ENCODE measurements around the gene TGM1. TPM values are rescaled to one million over a fixed set of nuclear protein-coding genes. Genes with fewer than 3 reads are reported as not detected.

The TGM1 gene
- total RNA-seq, 2 donors from 2014 or later, result 11.9 to 36.9 TPM

GRCh38 chr14:24240110-24240918, 22.7 kb downstream of the TGM1 start:
- Histone ChIP-seq H3K27ac (peak overlapping the region in 1 of 2 donors; percentile 99), H3K27me3 (no peaks in the 10 kb centered on the region), H3K4me1 (peaks cover 0 to 40% of the 10 kb centered on the region in 2 donors), H3K9me3 (no peaks in the 10 kb centered on the region), H3K4me3 (no peak overlapping the region), H3K36me3 (peaks cover 58% of the 10 kb centered on the region)
- DNase-seq (ENCODE audit: low spot score), result no peak
- TF ChIP-seq, protein P1, sequence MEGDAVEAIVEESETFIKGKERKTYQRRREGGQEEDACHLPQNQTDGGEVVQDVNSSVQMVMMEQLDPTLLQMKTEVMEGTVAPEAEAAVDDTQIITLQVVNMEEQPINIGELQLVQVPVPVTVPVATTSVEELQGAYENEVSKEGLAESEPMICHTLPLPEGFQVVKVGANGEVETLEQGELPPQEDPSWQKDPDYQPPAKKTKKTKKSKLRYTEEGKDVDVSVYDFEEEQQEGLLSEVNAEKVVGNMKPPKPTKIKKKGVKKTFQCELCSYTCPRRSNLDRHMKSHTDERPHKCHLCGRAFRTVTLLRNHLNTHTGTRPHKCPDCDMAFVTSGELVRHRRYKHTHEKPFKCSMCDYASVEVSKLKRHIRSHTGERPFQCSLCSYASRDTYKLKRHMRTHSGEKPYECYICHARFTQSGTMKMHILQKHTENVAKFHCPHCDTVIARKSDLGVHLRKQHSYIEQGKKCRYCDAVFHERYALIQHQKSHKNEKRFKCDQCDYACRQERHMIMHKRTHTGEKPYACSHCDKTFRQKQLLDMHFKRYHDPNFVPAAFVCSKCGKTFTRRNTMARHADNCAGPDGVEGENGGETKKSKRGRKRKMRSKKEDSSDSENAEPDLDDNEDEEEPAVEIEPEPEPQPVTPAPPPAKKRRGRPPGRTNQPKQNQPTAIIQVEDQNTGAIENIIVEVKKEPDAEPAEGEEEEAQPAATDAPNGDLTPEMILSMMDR (IDR thresholded peaks at IDR 0.05), result no peak

DNA sequence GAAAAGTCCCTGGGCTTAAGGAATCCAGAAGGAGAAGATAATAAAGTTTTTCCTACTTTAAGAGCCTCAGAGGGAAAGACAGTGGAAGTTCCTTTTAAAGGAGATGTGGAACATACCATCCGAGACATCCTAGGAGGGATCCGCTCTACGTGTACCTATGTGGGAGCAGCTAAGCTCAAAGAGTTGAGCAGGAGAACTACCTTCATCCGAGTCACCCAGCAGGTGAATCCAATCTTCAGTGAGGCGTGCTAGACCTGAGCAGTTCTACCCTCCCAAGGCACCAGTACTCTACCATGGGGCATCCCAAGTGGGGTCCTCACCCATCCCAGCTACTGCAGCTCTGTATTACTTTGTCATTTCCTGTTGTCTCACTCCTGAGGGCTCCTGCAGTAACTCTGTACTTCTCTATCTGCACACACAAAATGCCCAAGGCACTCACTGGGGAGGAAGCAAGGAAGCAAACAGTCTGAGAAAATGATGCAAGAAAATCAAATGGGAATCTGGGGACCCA, 24.4 kb downstream of the TGM1 start:
- Histone ChIP-seq H3K27ac (no peak overlapping the region), H3K4me1 (peaks cover 0 to 46% of the 10 kb centered on the region in 2 donors), H3K4me3 (no peak overlapping the region), H3K27me3 (no peaks in the 10 kb centered on the region), H3K9me3 (no peaks in the 10 kb centered on the region), H3K36me3 (peaks cover 58% of the 10 kb centered on the region)
- TF ChIP-seq, protein P1 (IDR thresholded peaks at IDR 0.05), result no peak
- DNase-seq (ENCODE audit: low spot score), result no peak

DNA sequence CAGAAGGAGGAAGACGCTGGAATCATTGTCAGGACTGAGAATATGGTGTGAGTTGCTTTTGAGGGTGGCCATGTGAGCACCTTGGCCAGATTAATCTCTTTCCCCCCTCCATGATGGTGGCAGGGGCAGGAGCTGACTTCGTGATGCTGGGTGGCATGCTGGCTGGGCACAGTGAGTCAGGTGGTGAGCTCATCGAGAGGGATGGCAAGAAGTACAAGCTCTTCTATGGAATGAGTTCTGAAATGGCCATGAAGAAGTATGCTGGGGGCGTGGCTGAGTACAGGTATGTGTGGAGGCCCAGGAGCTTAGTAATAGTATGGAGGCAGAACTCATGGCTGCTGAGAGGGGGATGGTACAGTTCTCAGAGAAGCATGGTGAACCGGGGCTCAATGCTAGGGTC, 24.9 kb downstream of the TGM1 start:
- Histone ChIP-seq H3K27ac (no peak overlapping the region), H3K4me3 (no peak overlapping the region), H3K36me3 (peaks cover 58% of the 10 kb centered on the region), H3K9me3 (no peaks in the 10 kb centered on the region), H3K4me1 (peaks cover 0 to 47% of the 10 kb centered on the region in 2 donors), H3K27me3 (no peaks in the 10 kb centered on the region)
- no peak for DNase-seq (ENCODE audit: low spot score)
- TF ChIP-seq, protein P1 (IDR thresholded peaks at IDR 0.05), result no peak

DNA sequence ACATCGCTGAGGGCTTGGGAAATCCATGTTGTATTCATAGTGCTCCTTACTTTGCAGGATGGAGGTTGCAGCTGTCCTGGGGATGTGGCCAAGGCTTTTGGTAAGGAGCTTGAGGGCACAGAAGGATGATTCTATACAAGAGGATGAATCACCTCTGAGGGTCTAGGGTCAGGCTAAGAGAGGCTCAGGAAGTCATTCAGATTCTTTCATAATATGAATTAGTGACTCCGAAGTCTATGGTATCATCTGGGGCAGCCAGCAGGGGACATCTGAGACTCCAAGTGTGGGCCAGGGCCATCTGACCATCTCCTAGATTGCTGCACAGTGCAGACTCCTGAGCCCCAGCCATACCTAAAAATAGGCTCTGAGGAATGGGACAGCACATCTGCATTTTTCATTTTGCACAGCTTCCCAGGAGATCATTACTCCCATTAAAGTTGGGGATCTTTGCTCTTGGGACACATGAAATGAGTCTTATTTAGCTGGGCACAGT, 25.5 kb downstream of the TGM1 start:
- DNase-seq (ENCODE audit: low spot score), result no peak
- no peak overlapping the region for H3K27ac ChIP-seq

GRCh38 chr14:24236689-24237462, 26.1 kb downstream of the TGM1 start:
- no peak overlapping the region for H3K4me3 ChIP-seq
- DNase-seq (ENCODE audit: low spot score), result no peak
- TF ChIP-seq, protein P1 (IDR thresholded peaks at IDR 0.05), result no peak
- no peaks in the 10 kb centered on the region for H3K9me3 ChIP-seq
- no peak overlapping the region for H3K27ac ChIP-seq
- peaks cover 58% of the 10 kb centered on the region for H3K36me3 ChIP-seq
- no peaks in the 10 kb centered on the region for H3K27me3 ChIP-seq
- peaks cover 0 to 48% of the 10 kb centered on the region in 2 donors for H3K4me1 ChIP-seq

More for the DNA sequence above, 25.5 kb downstream of the TGM1 start:
- H3K4me1 ChIP-seq, result peaks cover 0 to 50% of the 10 kb centered on the region in 2 donors
- peaks cover 58% of the 10 kb centered on the region for H3K36me3 ChIP-seq
- H3K9me3 ChIP-seq, result no peaks in the 10 kb centered on the region
- TF ChIP-seq, protein P1 (IDR thresholded peaks at IDR 0.05), result no peak
- H3K4me3 ChIP-seq, result no peak overlapping the region
- H3K27me3 ChIP-seq, result no peaks in the 10 kb centered on the region

Data from right atrium auricular region (tissue), 2 donors.